HepG2 (cell line): ENCODE data around the gene ECSIT. TPM values are rescaled to one million over a fixed set of nuclear protein-coding genes. Genes with fewer than 3 reads are reported as not detected.
A peak's percentile ranks its signal among the peaks of the same experiment; 100 is the strongest.

Experiments
- CBX5 ChIP-seq: sonication (generic); formaldehyde crosslinking; IDR thresholded peaks from 2 replicates; pipeline ENCODE4 v1.4.0; 2020; ENCODE audit warnings: missing genetic modification reagents, borderline replicate concordance
- ETV5 ChIP-seq: IDR thresholded peaks from 2 replicates; pipeline ENCODE4 v1.6.1; 2018; ENCODE audit warnings: missing biosample characterization, missing genetic modification reagents, inconsistent platforms, borderline replicate concordance
- NFATC3 ChIP-seq: sonication (generic); formaldehyde crosslinking; IDR thresholded peaks from 2 replicates; pipeline ENCODE4 v1.5.1; 2020; ENCODE audit warnings: mild to moderate bottlenecking, missing genetic modification reagents
- NR1H2 ChIP-seq: sonication (generic); formaldehyde crosslinking; IDR thresholded peaks from 2 replicates; pipeline ENCODE4 v1.8.1; 2022; ENCODE audit warnings: low read depth, missing genetic modification reagents, borderline replicate concordance
- NR2F6 ChIP-seq, 2 experiments: IDR thresholded peaks; 2 replicates each; pipeline ENCODE4 v1.6.1; 2016; ENCODE audit warnings: antibody characterized with exemption in 1 of 2, mild to moderate bottlenecking in 1 of 2
- PAF1 ChIP-seq: IDR thresholded peaks from 2 replicates; pipeline ENCODE4 v1.6.1; 2016; ENCODE audit warnings: missing genetic modification reagents, missing compliant biosample characterization
- SP1 ChIP-seq, 2 experiments: fragments of 450-650 bp in 1 of 2; sonication (generic) in 1 of 2; formaldehyde crosslinking in 1 of 2; IDR thresholded peaks; 2 replicates each; pipeline versions ENCODE4 v1.4.0 to v1.6.1; 2016 to 2020; ENCODE audit warnings: missing genetic modification reagents in 1 of 2
- ZFP36 ChIP-seq: fragments of 150-350 bp; IDR thresholded peaks from 2 replicates; pipeline ENCODE4 v1.6.1; 2018; ENCODE audit warnings: borderline replicate concordance, low read length, low read depth; ENCODE audit not compliant: partially characterized antibody
- ZMYM4 ChIP-seq: sonication (generic); formaldehyde crosslinking; IDR thresholded peaks from 2 replicates; pipeline ENCODE4 v1.8.1; 2023; ENCODE audit warnings: mild to moderate bottlenecking, missing genetic modification reagents
- ZNF644 ChIP-seq: IDR thresholded peaks from 2 replicates; pipeline ENCODE4 v1.6.1; 2016; ENCODE audit warnings: low read depth
- ZNF782 ChIP-seq: sonication (generic); formaldehyde crosslinking; IDR thresholded peaks from 2 replicates; pipeline ENCODE4 v1.4.0; 2020; ENCODE audit warnings: missing genetic modification reagents, mild to moderate bottlenecking, borderline replicate concordance
- ZSCAN31 ChIP-seq: sonication (generic); formaldehyde crosslinking; IDR thresholded peaks from 2 replicates; pipeline ENCODE4 v1.5.0; 2020; ENCODE audit warnings: low read depth, mild to moderate bottlenecking, missing genetic modification reagents
- polyA plus RNA-seq, 8 experiments: library from polyadenylated mRNA; depleted of rRNA in 3 of 8; stranded (reverse) in 7 of 8; unstranded in 1 of 8; fragments of >200 nt; fragmentation: Illumina TruSeq in 4 of 8; extraction: Trizol in 4 of 8; gene quantifications; 2 replicates each; pipeline versions ENCODE4 v1.2.1 to v1.2.3, GENCODE V29; 2011 to 2016; ENCODE audit warnings: low read depth in 4 of 8, missing spikeins in 1 of 8, mixed read lengths in 1 of 8; ENCODE audit not compliant: insufficient read depth in 1 of 8
- total RNA-seq, 5 experiments: library from RNA; depleted of rRNA; stranded (reverse); fragments of >200 nt; fragmentation: Illumina TruSeq; extraction: Trizol; gene quantifications; 2 replicates each; pipeline ENCODE4 v1.2.3, GENCODE V29; 2016; ENCODE audit warnings: low read depth in 1 of 5
- TF ChIP-seq, protein P1 (sequence below): sonication (generic); formaldehyde crosslinking; IDR thresholded peaks from 2 replicates; pipeline ENCODE4 v1.4.0; 2020; ENCODE audit warnings: missing genetic modification reagents
- TF ChIP-seq, protein P2 (sequence below): sonication (generic); formaldehyde crosslinking; IDR thresholded peaks from 2 replicates; pipeline ENCODE4 v1.4.0; 2020; ENCODE audit warnings: low read depth, mild to moderate bottlenecking, missing genetic modification reagents
- TF ChIP-seq, protein P3 (sequence below): sonication (generic); formaldehyde crosslinking; IDR thresholded peaks from 2 replicates; pipeline ENCODE4 v1.5.0; 2020; ENCODE audit warnings: missing genetic modification reagents, mild to moderate bottlenecking, borderline replicate concordance
- TF ChIP-seq, protein P4 (sequence below): sonication (generic); formaldehyde crosslinking; IDR thresholded peaks from 2 replicates; pipeline ENCODE4 v1.5.0; 2020; ENCODE audit warnings: mild to moderate bottlenecking, missing genetic modification reagents

The ECSIT gene
- total and polyA plus RNA-seq, 2 of the 13 experiments (the other 11 are each of a cell fraction or from before 2014, with no cell fraction given), result 36.4 to 62.3 TPM

DNA sequence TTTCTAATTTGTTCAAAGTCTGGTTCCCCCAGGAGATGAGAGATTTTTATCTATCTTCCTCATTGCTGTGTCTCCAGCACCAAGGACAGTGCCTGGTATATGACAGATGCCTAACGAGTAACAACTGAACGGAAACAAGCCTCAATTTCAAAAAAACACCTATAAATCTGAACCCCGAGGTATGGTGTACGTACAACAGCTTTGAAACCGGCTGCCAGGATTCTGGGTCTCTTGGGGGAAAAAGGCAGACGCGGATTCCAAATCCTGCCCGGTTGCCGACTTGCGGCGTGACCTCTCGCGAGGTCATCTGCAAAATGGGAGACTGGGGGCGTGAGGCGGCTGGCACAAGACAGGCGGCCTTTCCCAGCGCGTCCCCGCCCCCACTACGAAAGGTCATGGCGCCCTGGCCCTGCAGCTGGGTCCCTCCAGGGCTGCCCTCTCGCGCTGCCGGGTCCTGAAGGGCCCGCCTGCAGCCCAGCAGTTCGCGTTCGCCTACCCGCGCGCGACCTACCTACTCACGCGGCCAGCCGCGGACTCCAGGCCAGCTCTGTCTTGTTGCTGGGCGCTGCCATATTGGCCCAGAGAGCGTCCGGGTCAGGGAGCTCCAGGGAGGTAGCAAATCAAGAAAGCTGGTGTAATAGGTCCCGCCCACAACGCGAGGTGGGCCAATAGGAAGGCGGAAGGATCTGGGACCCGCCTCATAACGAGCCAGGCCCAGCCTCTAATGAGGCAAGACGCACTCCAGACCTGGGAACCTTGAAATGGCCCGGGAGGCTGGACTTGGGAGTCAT, at the start of gene ECSIT (continued):
- TF ChIP-seq, protein P1, sequence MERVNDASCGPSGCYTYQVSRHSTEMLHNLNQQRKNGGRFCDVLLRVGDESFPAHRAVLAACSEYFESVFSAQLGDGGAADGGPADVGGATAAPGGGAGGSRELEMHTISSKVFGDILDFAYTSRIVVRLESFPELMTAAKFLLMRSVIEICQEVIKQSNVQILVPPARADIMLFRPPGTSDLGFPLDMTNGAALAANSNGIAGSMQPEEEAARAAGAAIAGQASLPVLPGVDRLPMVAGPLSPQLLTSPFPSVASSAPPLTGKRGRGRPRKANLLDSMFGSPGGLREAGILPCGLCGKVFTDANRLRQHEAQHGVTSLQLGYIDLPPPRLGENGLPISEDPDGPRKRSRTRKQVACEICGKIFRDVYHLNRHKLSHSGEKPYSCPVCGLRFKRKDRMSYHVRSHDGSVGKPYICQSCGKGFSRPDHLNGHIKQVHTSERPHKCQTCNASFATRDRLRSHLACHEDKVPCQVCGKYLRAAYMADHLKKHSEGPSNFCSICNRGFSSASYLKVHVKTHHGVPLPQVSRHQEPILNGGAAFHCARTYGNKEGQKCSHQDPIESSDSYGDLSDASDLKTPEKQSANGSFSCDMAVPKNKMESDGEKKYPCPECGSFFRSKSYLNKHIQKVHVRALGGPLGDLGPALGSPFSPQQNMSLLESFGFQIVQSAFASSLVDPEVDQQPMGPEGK (CRISPR knock-in tag), result peak; percentile 55
- TF ChIP-seq ZFP36 (no peak), ZMYM4 (CRISPR knock-in tag) (peak; percentile 87), PAF1 (CRISPR knock-in tag) (no peak), ZNF644 (no peak), ZSCAN31 (CRISPR knock-in tag) (peak; percentile 86), ZNF782 (CRISPR knock-in tag) (peak; percentile 49; the same call in 1 of the 2 replicates), NFATC3 (CRISPR knock-in tag) (0 out of 2 replicates have a peak, but pooled peaks have one; percentile 67), NR2F6 (IDR thresholded peaks at IDR 0.05) (peak; percentile 51), NR2F6 (CRISPR knock-in tag; IDR thresholded peaks at IDR 0.05) (peak; percentile 86), SP1 (IDR thresholded peaks at IDR 0.05) (no peak), SP1 (CRISPR knock-in tag; IDR thresholded peaks at IDR 0.05) (peak; percentile 51), CBX5 (CRISPR knock-in tag) (peak; percentile 44; the same call in 1 of the 2 replicates), ETV5 (peak; percentile 25; the same call in 1 of the 2 replicates), NR1H2 (no peak)
- TF ChIP-seq, protein P2, sequence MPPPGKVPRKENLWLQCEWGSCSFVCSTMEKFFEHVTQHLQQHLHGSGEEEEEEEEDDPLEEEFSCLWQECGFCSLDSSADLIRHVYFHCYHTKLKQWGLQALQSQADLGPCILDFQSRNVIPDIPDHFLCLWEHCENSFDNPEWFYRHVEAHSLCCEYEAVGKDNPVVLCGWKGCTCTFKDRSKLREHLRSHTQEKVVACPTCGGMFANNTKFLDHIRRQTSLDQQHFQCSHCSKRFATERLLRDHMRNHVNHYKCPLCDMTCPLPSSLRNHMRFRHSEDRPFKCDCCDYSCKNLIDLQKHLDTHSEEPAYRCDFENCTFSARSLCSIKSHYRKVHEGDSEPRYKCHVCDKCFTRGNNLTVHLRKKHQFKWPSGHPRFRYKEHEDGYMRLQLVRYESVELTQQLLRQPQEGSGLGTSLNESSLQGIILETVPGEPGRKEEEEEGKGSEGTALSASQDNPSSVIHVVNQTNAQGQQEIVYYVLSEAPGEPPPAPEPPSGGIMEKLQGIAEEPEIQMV (CRISPR knock-in tag), result peak; percentile 86; the same call in 1 of the 2 replicates
- TF ChIP-seq, protein P3, sequence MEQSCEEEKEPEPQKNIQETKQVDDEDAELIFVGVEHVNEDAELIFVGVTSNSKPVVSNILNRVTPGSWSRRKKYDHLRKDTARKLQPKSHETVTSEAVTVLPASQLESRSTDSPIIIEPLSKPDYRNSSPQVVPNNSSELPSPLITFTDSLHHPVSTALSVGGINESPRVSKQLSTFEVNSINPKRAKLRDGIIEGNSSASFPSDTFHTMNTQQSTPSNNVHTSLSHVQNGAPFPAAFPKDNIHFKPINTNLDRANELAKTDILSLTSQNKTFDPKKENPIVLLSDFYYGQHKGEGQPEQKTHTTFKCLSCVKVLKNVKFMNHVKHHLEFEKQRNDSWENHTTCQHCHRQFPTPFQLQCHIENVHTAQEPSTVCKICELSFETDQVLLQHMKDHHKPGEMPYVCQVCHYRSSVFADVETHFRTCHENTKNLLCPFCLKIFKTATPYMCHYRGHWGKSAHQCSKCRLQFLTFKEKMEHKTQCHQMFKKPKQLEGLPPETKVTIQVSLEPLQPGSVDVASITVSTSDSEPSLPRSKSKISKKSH, result peak; percentile 93
- TF ChIP-seq, protein P4, sequence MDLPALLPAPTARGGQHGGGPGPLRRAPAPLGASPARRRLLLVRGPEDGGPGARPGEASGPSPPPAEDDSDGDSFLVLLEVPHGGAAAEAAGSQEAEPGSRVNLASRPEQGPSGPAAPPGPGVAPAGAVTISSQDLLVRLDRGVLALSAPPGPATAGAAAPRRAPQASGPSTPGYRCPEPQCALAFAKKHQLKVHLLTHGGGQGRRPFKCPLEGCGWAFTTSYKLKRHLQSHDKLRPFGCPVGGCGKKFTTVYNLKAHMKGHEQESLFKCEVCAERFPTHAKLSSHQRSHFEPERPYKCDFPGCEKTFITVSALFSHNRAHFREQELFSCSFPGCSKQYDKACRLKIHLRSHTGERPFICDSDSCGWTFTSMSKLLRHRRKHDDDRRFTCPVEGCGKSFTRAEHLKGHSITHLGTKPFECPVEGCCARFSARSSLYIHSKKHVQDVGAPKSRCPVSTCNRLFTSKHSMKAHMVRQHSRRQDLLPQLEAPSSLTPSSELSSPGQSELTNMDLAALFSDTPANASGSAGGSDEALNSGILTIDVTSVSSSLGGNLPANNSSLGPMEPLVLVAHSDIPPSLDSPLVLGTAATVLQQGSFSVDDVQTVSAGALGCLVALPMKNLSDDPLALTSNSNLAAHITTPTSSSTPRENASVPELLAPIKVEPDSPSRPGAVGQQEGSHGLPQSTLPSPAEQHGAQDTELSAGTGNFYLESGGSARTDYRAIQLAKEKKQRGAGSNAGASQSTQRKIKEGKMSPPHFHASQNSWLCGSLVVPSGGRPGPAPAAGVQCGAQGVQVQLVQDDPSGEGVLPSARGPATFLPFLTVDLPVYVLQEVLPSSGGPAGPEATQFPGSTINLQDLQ (CRISPR knock-in tag), result no peak
